AG08395 (cell line): ENCODE data around the gene CCDC28B.
"Not testable (repeated sequence)": the region's sequence is repeated elsewhere in the genome, so short reads cannot be mapped to it uniquely, and the experiment has no call there.

Experiments
- DNase-seq: peaks from one replicate; pipeline ENCODE4 v3.0.0; 2012; ENCODE audit warnings: mixed read lengths, low spot score

Gene CCDC28B

GRCh38 chr1:32200226-32201010 lies at the start of gene CCDC28B:
Gene CCDC28B (plus strand): TSS chr1:32200595. CDS start chr1:32201936, 1,341 bp downstream.
- peak; percentile 76 for DNase-seq

GRCh38 chr1:32150847-32151246 lies 49.5 kb upstream of the CCDC28B start:
- DNase-seq = no peak

GRCh38 chr1:32151319-32151787 lies 49.0 kb upstream of the CCDC28B start:
- DNase-seq = peak; percentile 62

- DNase-seq = no peak
These were observed 41.2 kb upstream of the CCDC28B start for GRCh38 chr1:32159189-32159588.

- DNase-seq = no peak
These were observed 37.0 kb upstream of the CCDC28B start for GRCh38 chr1:32163405-32163804.

GRCh38 chr1:32165633-32166032 lies 34.8 kb upstream of the CCDC28B start:
- DNase-seq = not testable (repeated sequence)

GRCh38 chr1:32170991-32171390 lies 29.4 kb upstream of the CCDC28B start:
- DNase-seq = no peak

- peak; percentile 25 for DNase-seq
These were observed 27.7 kb upstream of the CCDC28B start for GRCh38 chr1:32172621-32173245.

GRCh38 chr1:32178380-32179192 lies 21.8 kb upstream of the CCDC28B start:
- no peak for DNase-seq

- DNase-seq = no peak
These were observed 21.3 kb upstream of the CCDC28B start for GRCh38 chr1:32179193-32179442.

GRCh38 chr1:32179443-32180185 lies 20.8 kb upstream of the CCDC28B start, which contains the start of gene TXLNA:
Gene TXLNA (plus strand): TSS chr1:32179675. CDS start chr1:32180346, 671 bp downstream.
- peak; percentile 97 for DNase-seq

GRCh38 chr1:32180186-32181060 lies 20.0 kb upstream of the CCDC28B start:
- peak; percentile 55 for DNase-seq

GRCh38 chr1:32181065-32181464 lies 19.3 kb upstream of the CCDC28B start:
- no peak for DNase-seq

- no peak for DNase-seq
These were observed 18.8 kb upstream of the CCDC28B start for GRCh38 chr1:32181563-32181962.

- DNase-seq = no peak
These were observed 18.3 kb upstream of the CCDC28B start for GRCh38 chr1:32182060-32182459.

GRCh38 chr1:32184650-32185049 lies 15.7 kb upstream of the CCDC28B start:
- no peak for DNase-seq

GRCh38 chr1:32186077-32186476 lies 14.3 kb upstream of the CCDC28B start:
- DNase-seq = no peak

- DNase-seq = no peak
These were observed 13.9 kb upstream of the CCDC28B start for GRCh38 chr1:32186491-32186890.

- no peak for DNase-seq
These were observed 12.5 kb upstream of the CCDC28B start for GRCh38 chr1:32187850-32188249.

GRCh38 chr1:32192220-32192948 lies 8.0 kb upstream of the CCDC28B start:
- no peak for DNase-seq
